GM10266 (cell line): ENCODE data around the gene CEACAM20.

Experiments
- DNase-seq: peaks from one replicate; pipeline ENCODE4 v3.0.0; 2012; ENCODE audit errors: extremely low spot score
- CTCF ChIP-seq: IDR thresholded peaks from 2 replicates; pipeline ENCODE4 v1.5.1; 2012; ENCODE audit warnings: mild to moderate bottlenecking, low read depth; ENCODE audit not compliant: control insufficient read depth, insufficient read depth; ENCODE audit errors: missing control alignments

The CEACAM20 gene

GRCh38 chr19:44529536-44529935 is at the start of gene CEACAM20:
CEACAM20 (minus strand) TSS chr19:44529675; CDS start chr19:44529509, 166 bp downstream.
- DNase-seq, result no peak
- no peak for TF ChIP-seq CTCF

GRCh38 chr19:44577566-44577874 is 48.0 kb upstream of the CEACAM20 start:
- TF ChIP-seq CTCF, result no peak
- DNase-seq, result no peak

- peak; percentile 34 for TF ChIP-seq CTCF
- no peak for DNase-seq
Measured at GRCh38 chr19:44576843-44577565, 47.5 kb upstream of the CEACAM20 start.

- DNase-seq, result no peak
- TF ChIP-seq CTCF, result no peak
Measured at GRCh38 chr19:44575116-44575700, 45.7 kb upstream of the CEACAM20 start.

GRCh38 chr19:44574186-44574950 is 44.9 kb upstream of the CEACAM20 start:
- DNase-seq, result no peak
- TF ChIP-seq CTCF, result no peak

GRCh38 chr19:44573627-44574026 is 44.2 kb upstream of the CEACAM20 start:
- TF ChIP-seq CTCF, result no peak
- DNase-seq, result no peak

GRCh38 chr19:44573183-44573582 is 43.7 kb upstream of the CEACAM20 start:
- no peak for TF ChIP-seq CTCF

More at GRCh38 chr19:44573183-44573582, 43.7 kb upstream of the CEACAM20 start:
- no peak for DNase-seq
